ENCODE results near the gene JTB.

Gene JTB

DNA sequence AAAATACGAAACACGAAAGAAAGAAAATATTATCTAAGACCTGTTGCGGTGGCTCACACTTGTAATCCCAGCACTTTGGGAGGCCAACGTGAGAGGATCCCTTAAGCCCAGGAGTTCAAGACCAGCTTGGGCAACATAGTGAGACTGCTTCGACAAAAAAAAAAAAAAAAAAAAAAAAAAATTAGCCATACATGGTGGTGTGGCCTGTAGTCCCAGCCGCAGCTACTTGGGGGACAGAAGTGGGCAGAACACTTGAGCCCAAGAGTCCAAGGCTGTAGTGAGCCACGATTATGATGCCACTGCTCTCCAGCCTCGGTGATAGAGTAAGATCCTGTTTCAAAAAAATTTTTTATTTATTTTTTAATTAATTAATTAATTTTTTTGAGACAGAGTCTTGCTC is 10.1 kb upstream of the JTB start:
- DNase-seq (no peak), ATAC-seq (ENCODE audit: insufficient read depth, low read depth) (no peak)
- Histone ChIP-seq H2AFZ (ENCODE audit: low read depth, low read length) (no peak overlapping the region), H3K4me1 (ENCODE audit: insufficient read depth, low read length) (peaks cover 41% of the 10 kb centered on the region), H3K9ac (ENCODE audit: low read depth, low read length) (no peak overlapping the region), H3K27me3 (ENCODE audit: insufficient read depth, low read length, poor library complexity) (no peaks in the 10 kb centered on the region), H3K27ac (ENCODE audit: low read length) (no peak overlapping the region), H3K4me3 (ENCODE audit: low read depth in 1 of 2, low read length in 2 of 2) (no peak overlapping the region), H3K79me2 (ENCODE audit: insufficient read depth, low read length) (peaks cover 19% of the 10 kb centered on the region), H3K36me3 (ENCODE audit: insufficient read depth, low read length) (peaks cover 18% of the 10 kb centered on the region), H3K4me2 (ENCODE audit: insufficient read depth, low read length) (no peak overlapping the region), H3K9me3 (ENCODE audit: insufficient read depth, low read length, severe bottlenecking) (no peaks in the 10 kb centered on the region), H4K20me1 (ENCODE audit: insufficient read depth, low read length) (peaks cover 6% of the 10 kb centered on the region; the same call in 1 of the 2 replicates)
- no peak for TF ChIP-seq EZH2 (IDR thresholded peaks at IDR 0.05; ENCODE audit: borderline replicate concordance, low read depth, low read length, severe bottlenecking)
- TF ChIP-seq, protein P1, sequence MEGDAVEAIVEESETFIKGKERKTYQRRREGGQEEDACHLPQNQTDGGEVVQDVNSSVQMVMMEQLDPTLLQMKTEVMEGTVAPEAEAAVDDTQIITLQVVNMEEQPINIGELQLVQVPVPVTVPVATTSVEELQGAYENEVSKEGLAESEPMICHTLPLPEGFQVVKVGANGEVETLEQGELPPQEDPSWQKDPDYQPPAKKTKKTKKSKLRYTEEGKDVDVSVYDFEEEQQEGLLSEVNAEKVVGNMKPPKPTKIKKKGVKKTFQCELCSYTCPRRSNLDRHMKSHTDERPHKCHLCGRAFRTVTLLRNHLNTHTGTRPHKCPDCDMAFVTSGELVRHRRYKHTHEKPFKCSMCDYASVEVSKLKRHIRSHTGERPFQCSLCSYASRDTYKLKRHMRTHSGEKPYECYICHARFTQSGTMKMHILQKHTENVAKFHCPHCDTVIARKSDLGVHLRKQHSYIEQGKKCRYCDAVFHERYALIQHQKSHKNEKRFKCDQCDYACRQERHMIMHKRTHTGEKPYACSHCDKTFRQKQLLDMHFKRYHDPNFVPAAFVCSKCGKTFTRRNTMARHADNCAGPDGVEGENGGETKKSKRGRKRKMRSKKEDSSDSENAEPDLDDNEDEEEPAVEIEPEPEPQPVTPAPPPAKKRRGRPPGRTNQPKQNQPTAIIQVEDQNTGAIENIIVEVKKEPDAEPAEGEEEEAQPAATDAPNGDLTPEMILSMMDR (IDR thresholded peaks at IDR 0.05; ENCODE audit: borderline replicate concordance, extremely low read depth, low read length, poor library complexity, severe bottlenecking), result no peak

DNA sequence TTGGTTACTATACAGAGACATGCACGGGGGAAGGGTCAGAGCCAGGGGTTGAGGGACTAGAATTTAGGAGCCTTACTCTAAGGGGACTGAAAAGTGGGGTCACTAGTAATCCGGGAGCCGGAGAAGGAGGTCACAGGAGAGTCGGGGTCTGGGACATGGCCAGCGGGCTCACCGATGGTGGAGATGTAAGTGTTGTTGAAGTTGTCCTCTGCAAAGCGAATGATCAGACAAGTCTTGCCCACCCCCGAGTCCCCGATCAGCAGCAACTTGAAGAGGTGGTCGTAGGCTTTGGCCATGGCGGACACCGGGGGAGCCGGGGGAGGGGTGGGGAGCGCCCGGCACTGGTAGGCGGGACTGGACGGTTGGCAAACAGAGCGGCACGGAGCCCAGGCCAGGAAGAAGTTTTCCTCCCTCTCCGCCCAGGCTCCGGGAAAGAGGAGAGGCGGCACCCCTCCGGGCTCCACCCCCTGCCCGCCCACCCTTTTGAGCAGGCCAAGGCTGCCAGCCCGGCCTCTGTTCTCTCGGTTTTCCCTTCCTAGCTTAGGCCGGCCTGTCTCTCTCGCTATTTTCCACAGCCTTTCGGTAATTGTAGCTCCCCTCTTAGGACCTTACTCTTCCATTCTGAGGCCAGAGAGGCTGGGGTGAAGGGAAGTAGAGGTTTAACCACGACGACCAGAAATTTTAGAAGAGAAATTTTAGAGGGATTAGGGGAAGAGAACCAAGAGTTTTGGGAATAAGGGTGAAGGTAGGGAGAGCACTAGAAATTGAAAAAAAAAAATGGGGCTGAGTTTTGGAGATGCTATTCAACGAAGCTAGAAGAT is 8.7 kb upstream of the JTB start, which contains the start of gene RAB13:
TSS of gene RAB13 (minus strand) at position 399 of the 821 bp plus-strand sequence. CDS start at position 296, 103 bp downstream.
- peaks cover 3% of the 10 kb centered on the region for H3K36me3 ChIP-seq (ENCODE audit: insufficient read depth, low read length)
- peaks cover 6% of the 10 kb centered on the region for H3K79me2 ChIP-seq (ENCODE audit: insufficient read depth, low read length)
- ATAC-seq (ENCODE audit: insufficient read depth, low read depth) (no peak), DNase-seq (no peak)
- no peaks in the 10 kb centered on the region for H3K9me3 ChIP-seq (ENCODE audit: insufficient read depth, low read length, severe bottlenecking)
- TF ChIP-seq, protein P1 (IDR thresholded peaks at IDR 0.05; ENCODE audit: borderline replicate concordance, extremely low read depth, low read length, poor library complexity, severe bottlenecking), result no peak
- H3K4me1 ChIP-seq (ENCODE audit: insufficient read depth, low read length), result peaks cover 26% of the 10 kb centered on the region
- peak within 1 kb of the TSS; percentile 86 for H2AFZ ChIP-seq (ENCODE audit: low read depth, low read length)
- H3K4me2 ChIP-seq (ENCODE audit: insufficient read depth, low read length), result peak within 1 kb of the TSS; percentile 57
- 0 out of 4 replicates have a peak within 1 kb of the TSS, but pooled peaks of 1 of the 2 experiments have one; percentile 21 for H3K4me3 ChIP-seq (ENCODE audit: low read depth in 1 of 2, low read length in 2 of 2)
- H3K9ac ChIP-seq (ENCODE audit: low read depth, low read length), result peak within 1 kb of the TSS; percentile 15
- H3K27ac ChIP-seq (ENCODE audit: low read length), result peak within 1 kb of the TSS; percentile 42; the same call in 1 of the 2 replicates
- H3K27me3 ChIP-seq (ENCODE audit: insufficient read depth, low read length, poor library complexity), result no peaks in the 10 kb centered on the region
- H4K20me1 ChIP-seq (ENCODE audit: insufficient read depth, low read length), result peaks cover 2% of the 10 kb centered on the region; the same call in 1 of the 2 replicates

DNA sequence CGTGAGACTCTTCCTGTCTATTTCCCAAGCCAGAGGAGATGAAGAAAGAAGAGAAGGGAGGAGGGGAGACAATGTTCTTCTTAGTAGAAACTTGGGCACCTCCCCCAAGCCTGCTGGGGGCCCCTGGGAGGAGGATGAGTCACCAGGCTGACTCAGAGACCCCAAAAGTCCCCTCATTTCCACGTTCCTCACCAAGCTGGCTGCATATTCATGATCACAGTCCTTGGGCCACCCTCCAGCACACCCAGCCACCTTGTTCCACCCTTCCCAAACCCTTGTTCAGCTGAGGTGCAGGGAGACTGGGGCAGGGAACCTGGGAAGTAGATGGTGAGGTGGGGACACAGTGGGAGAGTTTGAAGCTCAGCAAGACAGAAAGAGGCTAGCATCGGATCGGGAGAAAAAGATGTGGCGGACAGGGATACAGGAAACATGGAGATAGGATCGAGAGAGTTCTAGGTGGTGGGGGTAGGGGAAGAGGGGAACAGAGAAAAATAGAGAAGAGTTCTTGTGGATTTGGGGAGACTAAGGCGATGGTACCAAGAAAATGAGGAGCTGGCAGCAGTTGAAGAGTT is 8.0 kb upstream of the JTB start:
- TF ChIP-seq, protein P1 (IDR thresholded peaks at IDR 0.05; ENCODE audit: borderline replicate concordance, extremely low read depth, low read length, poor library complexity, severe bottlenecking), result no peak
- no peak for TF ChIP-seq EZH2 (IDR thresholded peaks at IDR 0.05; ENCODE audit: borderline replicate concordance, low read depth, low read length, severe bottlenecking)
- Histone ChIP-seq H3K4me3 (ENCODE audit: low read depth in 1 of 2, low read length in 2 of 2) (no peak overlapping the region), H4K20me1 (ENCODE audit: insufficient read depth, low read length) (no peaks in the 10 kb centered on the region), H3K9ac (ENCODE audit: low read depth, low read length) (no peak overlapping the region; the same call in 1 of the 2 replicates), H3K36me3 (ENCODE audit: insufficient read depth, low read length) (no peaks in the 10 kb centered on the region), H2AFZ (ENCODE audit: low read depth, low read length) (peak overlapping the region; percentile 19), H3K9me3 (ENCODE audit: insufficient read depth, low read length, severe bottlenecking) (no peaks in the 10 kb centered on the region), H3K27me3 (ENCODE audit: insufficient read depth, low read length, poor library complexity) (no peaks in the 10 kb centered on the region), H3K27ac (ENCODE audit: low read length) (no peak overlapping the region), H3K4me2 (ENCODE audit: insufficient read depth, low read length) (no peak overlapping the region), H3K79me2 (ENCODE audit: insufficient read depth, low read length) (no peaks in the 10 kb centered on the region), H3K4me1 (ENCODE audit: insufficient read depth, low read length) (peaks cover 25% of the 10 kb centered on the region)
- no peak for ATAC-seq (ENCODE audit: insufficient read depth, low read depth)
- no peak for DNase-seq
